ENCODE data around the gene CPN1. TPM values are rescaled to one million over a fixed set of nuclear protein-coding genes. Genes with fewer than 3 reads are reported as not detected.

CPN1 gene
- total RNA-seq, 1 experiment from 2014 or later: not detected

DNA sequence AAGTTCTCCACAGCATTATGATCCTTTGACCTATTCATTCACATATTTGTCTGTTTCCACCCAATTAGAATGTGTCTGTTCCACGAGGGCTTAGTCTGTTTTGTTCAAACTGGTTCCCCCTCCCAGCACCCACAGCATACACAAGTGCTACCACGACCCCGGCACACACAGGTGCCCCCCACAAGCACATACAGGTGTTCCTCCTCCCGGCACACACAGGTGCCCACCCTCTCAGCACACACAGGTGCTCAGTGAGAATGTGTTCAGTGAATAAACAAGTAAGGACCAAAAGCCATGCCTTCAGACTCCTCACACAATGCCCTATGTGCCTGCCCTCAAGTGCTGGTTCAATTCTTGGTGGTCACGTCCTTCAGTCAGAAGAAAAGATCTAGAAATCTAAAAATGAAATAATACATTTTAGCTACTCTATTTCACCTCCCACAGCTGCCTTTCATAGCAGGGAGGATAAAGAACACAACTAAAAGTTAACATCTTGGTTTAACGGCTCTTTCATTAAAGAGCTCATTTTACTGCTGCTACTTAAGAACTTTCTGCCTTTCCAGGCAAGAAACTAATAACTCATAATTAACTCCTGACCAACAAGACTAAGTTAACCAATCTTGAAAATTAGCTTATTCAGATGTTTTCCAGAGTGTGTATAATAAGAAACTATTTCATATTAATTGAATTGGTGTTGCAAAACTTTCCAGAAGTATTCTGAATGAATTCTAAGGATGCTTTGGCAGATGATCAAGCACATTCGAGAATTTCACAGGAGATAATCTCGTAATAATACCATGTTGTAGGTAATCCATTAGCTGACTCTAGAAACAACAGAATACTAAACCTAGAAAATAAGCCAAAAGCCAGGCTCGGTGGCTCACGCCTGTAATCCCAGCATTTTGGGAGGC is 74.2 kb downstream of the CPN1 start:
- peaks cover 26% of the 10 kb centered on the region for H3K4me1 Mint-ChIP-seq (ENCODE audit: low read depth, unreplicated experiment)
- BruUV-seq (replicated peaks): no TSS peak
- intact Hi-C loops (cut with micrococcal nuclease; ENCODE audit: unreplicated experiment): loop anchor here (5.0 kb wide), 1 partner anchor 80 kb away; no protein-coding TSS in a partner anchor

GRCh38 chr10:100006243-100006886 is 75.3 kb downstream of the CPN1 start:
- H3K4me3 Mint-ChIP-seq (ENCODE audit: low read depth, unreplicated experiment): no peak overlapping the region
- TF ChIP-seq, protein P1, sequence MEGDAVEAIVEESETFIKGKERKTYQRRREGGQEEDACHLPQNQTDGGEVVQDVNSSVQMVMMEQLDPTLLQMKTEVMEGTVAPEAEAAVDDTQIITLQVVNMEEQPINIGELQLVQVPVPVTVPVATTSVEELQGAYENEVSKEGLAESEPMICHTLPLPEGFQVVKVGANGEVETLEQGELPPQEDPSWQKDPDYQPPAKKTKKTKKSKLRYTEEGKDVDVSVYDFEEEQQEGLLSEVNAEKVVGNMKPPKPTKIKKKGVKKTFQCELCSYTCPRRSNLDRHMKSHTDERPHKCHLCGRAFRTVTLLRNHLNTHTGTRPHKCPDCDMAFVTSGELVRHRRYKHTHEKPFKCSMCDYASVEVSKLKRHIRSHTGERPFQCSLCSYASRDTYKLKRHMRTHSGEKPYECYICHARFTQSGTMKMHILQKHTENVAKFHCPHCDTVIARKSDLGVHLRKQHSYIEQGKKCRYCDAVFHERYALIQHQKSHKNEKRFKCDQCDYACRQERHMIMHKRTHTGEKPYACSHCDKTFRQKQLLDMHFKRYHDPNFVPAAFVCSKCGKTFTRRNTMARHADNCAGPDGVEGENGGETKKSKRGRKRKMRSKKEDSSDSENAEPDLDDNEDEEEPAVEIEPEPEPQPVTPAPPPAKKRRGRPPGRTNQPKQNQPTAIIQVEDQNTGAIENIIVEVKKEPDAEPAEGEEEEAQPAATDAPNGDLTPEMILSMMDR (IDR thresholded peaks at IDR 0.05; ENCODE audit: unreplicated experiment): no peak
- no TSS peak for BruUV-seq (replicated peaks)
- DNase-seq: peak; percentile 12
- intact Hi-C loops (cut with micrococcal nuclease; ENCODE audit: unreplicated experiment): loop anchor here (5.0 kb wide), 1 partner anchor 79 kb away; no protein-coding TSS in a partner anchor
- H3K27ac Mint-ChIP-seq (ENCODE audit: unreplicated experiment): peak overlapping the region; percentile 75
- CTCF ChIA-PET: interaction anchor here (0.5 to 1.5 kb wide), 4 partner anchors 40 to 100 kb away, joined by 3 to 6 read pairs (median 4); no protein-coding TSS in a partner anchor
- peaks cover 20% of the 10 kb centered on the region for H3K36me3 Mint-ChIP-seq (ENCODE audit: insufficient read depth, unreplicated experiment)
- peaks cover 33% of the 10 kb centered on the region for H3K4me1 Mint-ChIP-seq (ENCODE audit: low read depth, unreplicated experiment)
- no peaks in the 10 kb centered on the region for H3K27me3 Mint-ChIP-seq (ENCODE audit: unreplicated experiment)
- no peaks in the 10 kb centered on the region for H3K9me3 Mint-ChIP-seq (ENCODE audit: low read depth, unreplicated experiment)

More for the DNA sequence above, 74.2 kb downstream of the CPN1 start:
- Mint-ChIP-seq H3K36me3 (ENCODE audit: insufficient read depth, unreplicated experiment) (peaks cover 20% of the 10 kb centered on the region), H3K27me3 (ENCODE audit: unreplicated experiment) (no peaks in the 10 kb centered on the region), H3K9me3 (ENCODE audit: low read depth, unreplicated experiment) (no peaks in the 10 kb centered on the region), H3K27ac (ENCODE audit: unreplicated experiment) (peak overlapping the region; percentile 75), H3K4me3 (ENCODE audit: low read depth, unreplicated experiment) (peak overlapping the region; percentile 74)
- DNase-seq: no peak
- TF ChIP-seq, protein P1 (IDR thresholded peaks at IDR 0.05; ENCODE audit: unreplicated experiment): no peak
- CTCF ChIA-PET: interaction anchor here (1.4 kb wide), 1 partner anchor 119 kb away, joined by 3 read pairs; no protein-coding TSS in a partner anchor

DNA sequence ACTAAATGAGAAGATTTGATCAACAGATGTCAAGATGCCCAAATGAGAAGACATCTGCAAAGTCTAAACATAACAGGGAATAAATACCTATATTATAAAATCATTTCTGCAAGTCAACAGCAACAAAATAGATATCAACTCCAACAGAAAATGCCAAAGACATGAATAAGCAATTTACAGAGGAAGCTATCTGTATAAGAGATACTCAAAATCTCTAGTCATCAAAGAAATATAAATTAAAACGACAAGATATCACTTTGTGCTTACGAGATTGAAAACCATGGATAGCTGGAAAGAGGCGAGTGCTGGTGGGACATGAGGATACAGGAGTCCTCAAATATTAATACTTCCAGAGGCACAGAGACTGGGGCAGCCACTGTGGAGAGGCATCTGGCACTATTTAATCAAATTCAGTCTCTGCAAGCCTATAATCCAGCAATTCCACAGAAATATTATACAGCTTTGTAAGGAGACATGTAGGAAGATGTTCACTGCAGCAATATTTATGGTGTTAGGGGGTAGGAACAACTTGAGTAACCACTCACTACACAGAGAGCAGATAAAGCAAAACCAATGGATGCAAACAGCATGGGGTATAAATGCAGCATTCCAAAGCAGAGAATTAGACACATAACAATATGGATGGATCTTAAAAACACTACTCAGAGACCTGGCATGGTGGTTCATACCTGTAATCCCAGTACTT is 76.7 kb downstream of the CPN1 start:
- BruUV-seq (replicated peaks): no TSS peak
- H3K27ac Mint-ChIP-seq (ENCODE audit: unreplicated experiment): peak overlapping the region; percentile 30
- CTCF ChIA-PET: no interaction called here
- TF ChIP-seq, protein P1 (IDR thresholded peaks at IDR 0.05; ENCODE audit: unreplicated experiment): no peak
- DNase-seq: no peak
- H3K27me3 Mint-ChIP-seq (ENCODE audit: unreplicated experiment): no peaks in the 10 kb centered on the region
- H3K4me1 Mint-ChIP-seq (ENCODE audit: low read depth, unreplicated experiment): peaks cover 33% of the 10 kb centered on the region
- intact Hi-C loops (cut with micrococcal nuclease; ENCODE audit: unreplicated experiment): loop anchor here (5.0 kb wide), 1 partner anchor 78 kb away; no protein-coding TSS in a partner anchor
- H3K9me3 Mint-ChIP-seq (ENCODE audit: low read depth, unreplicated experiment): no peaks in the 10 kb centered on the region
- H3K36me3 Mint-ChIP-seq (ENCODE audit: insufficient read depth, unreplicated experiment): peaks cover 9% of the 10 kb centered on the region
- H3K4me3 Mint-ChIP-seq (ENCODE audit: low read depth, unreplicated experiment): no peak overlapping the region

DNA sequence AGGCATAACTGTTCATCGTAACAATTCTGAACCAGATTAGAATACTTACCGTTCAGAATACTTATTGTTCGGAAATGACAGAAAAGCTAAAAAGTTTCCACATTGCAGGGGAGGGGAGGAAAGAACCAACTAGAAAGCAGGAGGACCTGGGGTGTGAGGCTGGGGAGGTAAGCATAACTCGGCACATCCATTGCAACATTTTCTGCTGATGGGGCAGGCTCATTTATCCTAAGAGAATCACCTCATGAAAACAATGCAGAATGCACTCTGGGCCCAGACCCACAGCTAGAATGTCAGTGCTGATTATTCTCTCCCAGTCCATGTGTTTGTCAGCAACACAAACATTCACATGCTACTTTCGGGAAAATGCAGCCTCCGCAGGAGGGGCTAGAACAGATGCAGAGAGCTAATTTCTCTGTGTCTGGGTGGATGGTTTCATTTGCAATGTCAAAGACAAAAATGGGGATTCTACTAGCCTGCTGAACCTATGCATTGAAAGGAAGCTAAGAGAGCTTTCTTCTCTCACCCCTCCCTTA is 81.5 kb downstream of the CPN1 start:
- TF ChIP-seq, protein P1 (IDR thresholded peaks at IDR 0.05; ENCODE audit: unreplicated experiment): no peak
- peaks cover 7% of the 10 kb centered on the region for H3K4me1 Mint-ChIP-seq (ENCODE audit: low read depth, unreplicated experiment)
- H3K9me3 Mint-ChIP-seq (ENCODE audit: low read depth, unreplicated experiment): no peaks in the 10 kb centered on the region
- CTCF ChIA-PET: no interaction called here
- no peak overlapping the region for H3K27ac Mint-ChIP-seq (ENCODE audit: unreplicated experiment)
- intact Hi-C loops (cut with micrococcal nuclease; ENCODE audit: unreplicated experiment): no loop called here
- no TSS peak for BruUV-seq (replicated peaks)
- DNase-seq: no peak
- H3K4me3 Mint-ChIP-seq (ENCODE audit: low read depth, unreplicated experiment): no peak overlapping the region
- H3K27me3 Mint-ChIP-seq (ENCODE audit: unreplicated experiment): no peaks in the 10 kb centered on the region
- H3K36me3 Mint-ChIP-seq (ENCODE audit: insufficient read depth, unreplicated experiment): no peaks in the 10 kb centered on the region
